Neural cell (in vitro differentiated cells): ENCODE measurements around the gene COL4A2.

Experiments
- CTCF ChIP-seq: fragments of 450-650 bp; IDR thresholded peaks from 2 replicates; pipeline ENCODE4 v1.5.1; 2014; ENCODE audit warnings: antibody characterized with exemption, mild to moderate bottlenecking, moderate library complexity; ENCODE audit not compliant: poor library complexity, severe bottlenecking
- POLR2AphosphoS5 ChIP-seq: IDR thresholded peaks from 2 replicates; pipeline ENCODE4 v1.6.1; 2012

GRCh38 chr13:110470272-110471009, 163.4 kb downstream of the COL4A2 start:
- TF ChIP-seq POLR2AphosphoS5 = no peak
- no peak for TF ChIP-seq CTCF
